COLO668 (cell line): ENCODE results near the gene CLASP2.
"Not testable (repeated sequence)": the region's sequence is repeated elsewhere in the genome, so short reads cannot be mapped to it uniquely, and the experiment has no call there.

Source experiments
- DNase-seq: peaks from one replicate; lab custom pipeline; 2025; ENCODE audit not compliant: unreplicated experiment; lab: John Stamatoyannopoulos, UW

The CLASP2 gene

GRCh38 chr3:33717866-33718594, at the start of gene CLASP2:
Gene CLASP2 (minus strand): TSS chr3:33718254. CDS start chr3:33718002, 252 bp downstream.
- peak; percentile 82 for DNase-seq

GRCh38 chr3:33758864-33759263, 40.8 kb upstream of the CLASP2 start:
- no peak for DNase-seq

- no peak for DNase-seq
Measured at GRCh38 chr3:33758281-33758680, 40.2 kb upstream of the CLASP2 start.

GRCh38 chr3:33754391-33754790, 36.3 kb upstream of the CLASP2 start:
- not testable (repeated sequence) for DNase-seq

- no peak for DNase-seq
Measured at GRCh38 chr3:33751336-33751735, 33.3 kb upstream of the CLASP2 start.

- DNase-seq: no peak
Measured at GRCh38 chr3:33750211-33750548, 32.1 kb upstream of the CLASP2 start.

- DNase-seq: no peak
Measured at GRCh38 chr3:33749546-33750210, 31.6 kb upstream of the CLASP2 start.

GRCh38 chr3:33746416-33747116, 28.5 kb upstream of the CLASP2 start:
- no peak for DNase-seq

- DNase-seq: no peak
Measured at GRCh38 chr3:33737146-33737545, 19.1 kb upstream of the CLASP2 start.

GRCh38 chr3:33732394-33732793, 14.3 kb upstream of the CLASP2 start:
- DNase-seq: no peak

GRCh38 chr3:33729993-33730392, 11.9 kb upstream of the CLASP2 start:
- DNase-seq: no peak

- no peak for DNase-seq
Measured at GRCh38 chr3:33724256-33724655, 6.2 kb upstream of the CLASP2 start.

- DNase-seq: no peak
Measured at GRCh38 chr3:33722626-33723370, 4.7 kb upstream of the CLASP2 start.

GRCh38 chr3:33722191-33722590, 4.1 kb upstream of the CLASP2 start:
- no peak for DNase-seq

GRCh38 chr3:33718595-33718907, 497 bp upstream of the CLASP2 start:
- DNase-seq: peak; percentile 4

- peak; percentile 70 for DNase-seq
Measured at GRCh38 chr3:33717616-33717865, 513 bp downstream of the CLASP2 start.

GRCh38 chr3:33716227-33716626, 1.8 kb downstream of the CLASP2 start:
- DNase-seq: no peak

GRCh38 chr3:33711100-33711499, 7.0 kb downstream of the CLASP2 start:
- DNase-seq: no peak

GRCh38 chr3:33706056-33706455, 12.0 kb downstream of the CLASP2 start:
- no peak for DNase-seq

GRCh38 chr3:33704891-33705290, 13.2 kb downstream of the CLASP2 start:
- no peak for DNase-seq

GRCh38 chr3:33699275-33699674, 18.8 kb downstream of the CLASP2 start:
- no peak for DNase-seq

GRCh38 chr3:33694944-33695343, 23.1 kb downstream of the CLASP2 start:
- no peak for DNase-seq
